GM18502 (cell line): ENCODE data around the gene MLH1.

ENCODE experiments used
- ATAC-seq: cut with Tn5 transposase; IDR thresholded peaks from one replicate; pipeline ENCODE4 v1.9.1; 2021; ENCODE audit warnings: mild to moderate bottlenecking; ENCODE audit not compliant: unreplicated experiment, poor library complexity

The MLH1 gene

DNA sequence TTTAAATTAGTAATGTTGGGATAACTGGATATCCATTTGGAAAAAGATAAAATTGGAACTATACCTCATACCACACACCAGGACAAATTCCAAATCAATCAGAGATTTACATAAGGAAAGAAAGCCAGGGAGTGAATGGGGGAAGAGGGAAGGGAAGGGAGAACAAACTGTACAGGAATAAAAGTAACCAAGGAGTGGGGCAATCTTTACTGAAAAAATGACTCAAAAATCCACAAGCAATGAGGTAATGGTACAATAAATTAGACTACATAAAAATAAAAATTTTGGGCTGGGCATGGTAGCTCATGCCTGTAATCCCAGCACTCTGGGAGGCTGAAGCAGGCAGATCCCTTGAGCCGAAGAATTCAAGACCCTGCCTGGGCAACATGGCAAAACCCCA, 82.6 kb downstream of the MLH1 start:
- no peak for ATAC-seq

DNA sequence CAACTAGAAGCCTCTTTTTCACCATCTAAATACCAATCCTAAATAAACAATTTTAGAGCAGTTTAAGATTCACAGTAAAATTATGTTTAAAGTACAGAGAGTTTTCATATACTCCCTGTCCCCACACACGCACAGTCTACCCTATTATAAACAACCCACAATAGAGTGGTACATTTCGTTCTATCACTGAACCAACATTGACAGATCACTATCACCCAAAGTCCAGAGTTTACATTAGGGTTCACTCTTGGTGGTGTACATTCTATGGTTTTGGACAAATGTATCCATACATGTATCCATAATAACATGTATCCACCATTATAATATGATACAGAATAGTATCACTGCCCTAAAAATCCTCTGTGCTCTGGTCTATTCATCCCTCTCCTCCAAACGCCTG, 89.0 kb downstream of the MLH1 start:
- ATAC-seq: no peak

DNA sequence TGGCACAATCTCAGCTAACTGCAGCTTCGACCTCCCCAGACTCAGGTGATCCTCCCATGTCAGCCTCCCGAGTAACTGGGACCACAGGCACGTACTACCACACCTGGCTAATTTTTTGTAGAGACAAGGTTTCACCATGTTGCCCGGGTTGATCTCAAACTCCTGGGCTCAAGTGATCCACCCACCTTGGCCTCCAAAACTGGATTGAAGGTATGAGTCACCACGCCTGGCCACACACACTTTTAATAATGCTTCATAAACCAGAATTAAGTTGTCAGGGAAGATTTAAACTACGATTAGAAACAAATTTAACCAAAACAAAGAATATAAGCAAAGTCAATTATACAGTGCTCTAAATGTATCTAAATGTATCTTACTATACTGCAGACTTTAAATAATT, 93.6 kb downstream of the MLH1 start:
- ATAC-seq: no peak

DNA sequence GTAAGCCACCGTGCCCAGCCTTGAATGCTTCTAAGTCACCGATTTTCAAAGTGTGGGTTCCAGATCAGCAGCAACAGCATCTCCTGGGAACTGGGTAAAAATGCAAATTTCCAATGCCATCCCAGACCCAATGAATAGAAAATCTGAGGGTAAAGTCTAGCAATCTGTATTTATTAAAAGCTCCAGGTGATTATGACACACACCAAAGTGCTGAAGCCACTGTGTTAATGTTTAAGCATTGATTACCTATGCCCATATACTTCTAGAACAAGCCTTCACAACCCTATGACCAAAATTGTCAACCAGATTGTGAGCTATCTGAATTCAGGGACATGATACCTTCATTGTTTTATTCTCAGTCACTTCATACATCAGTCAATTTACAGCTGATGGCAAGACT, 94.6 kb downstream of the MLH1 start:
- no peak for ATAC-seq

- ATAC-seq: no peak
Measured at GRCh38 chr3:37092484-37092883, 99.2 kb downstream of the MLH1 start.

DNA sequence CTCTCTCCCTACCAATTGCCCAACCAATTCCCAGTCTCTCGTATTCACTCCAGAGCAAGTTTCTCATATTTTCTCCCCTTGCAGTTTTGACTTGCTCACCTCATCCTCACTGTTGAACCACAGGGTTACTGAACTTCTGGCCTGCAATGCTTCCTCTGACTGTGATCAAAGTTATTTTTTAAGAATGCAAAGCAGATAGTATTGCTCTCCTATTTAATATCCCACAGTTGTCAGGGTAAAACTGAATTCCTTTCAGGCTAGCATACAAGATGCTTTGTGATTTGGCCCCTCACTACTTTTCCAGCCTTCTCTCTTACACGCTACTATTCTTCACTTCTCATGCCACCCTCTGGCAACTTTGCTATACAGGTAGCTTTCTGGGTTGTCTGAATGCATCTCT, 100.2 kb downstream of the MLH1 start:
- ATAC-seq: no peak

DNA sequence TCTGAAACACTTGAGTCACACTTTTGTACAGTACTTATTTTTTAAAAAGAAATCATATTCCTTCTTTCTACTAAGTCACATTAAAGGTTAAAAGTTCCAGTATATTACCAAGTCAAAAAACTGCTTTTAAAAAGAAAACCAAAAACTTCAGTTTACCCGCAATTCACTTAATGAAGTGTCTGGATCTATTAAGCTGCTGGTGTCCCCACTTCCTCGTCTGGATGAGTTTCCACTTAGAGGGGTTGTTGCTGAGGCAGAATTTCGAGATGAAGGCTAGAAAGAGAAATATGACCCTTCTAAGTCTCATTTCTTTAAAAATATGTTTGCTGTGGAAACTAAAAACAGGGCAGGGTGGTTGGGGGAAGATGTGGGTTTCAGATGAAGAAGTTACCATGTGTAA, 101.3 kb downstream of the MLH1 start:
- ATAC-seq: no peak

- no peak for ATAC-seq
Measured at GRCh38 chr3:37096288-37096687, 103.0 kb downstream of the MLH1 start.

- no peak for ATAC-seq
Measured at GRCh38 chr3:37096975-37097374, 103.7 kb downstream of the MLH1 start.

DNA sequence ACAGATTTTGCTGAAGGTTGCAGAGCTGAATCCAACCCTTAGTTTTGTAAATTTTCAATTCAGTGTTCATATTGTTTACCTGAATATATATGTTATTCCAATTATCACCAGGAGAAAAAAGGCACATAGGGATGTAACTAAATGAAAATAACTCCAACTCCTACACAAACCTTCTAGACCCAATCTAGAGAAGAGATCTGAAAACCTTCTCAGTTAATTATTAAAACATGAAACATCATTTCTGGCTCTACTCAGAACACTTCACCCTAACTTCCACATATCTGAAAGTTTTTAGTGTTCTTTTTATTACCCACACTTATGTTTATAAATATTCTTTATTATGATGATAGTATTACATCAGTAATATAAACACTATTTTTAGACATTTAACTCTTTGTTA, 104.5 kb downstream of the MLH1 start:
- no peak for ATAC-seq

- ATAC-seq: no peak
Measured at GRCh38 chr3:37098884-37099283, 105.6 kb downstream of the MLH1 start.

GRCh38 chr3:37099469-37099868, 106.2 kb downstream of the MLH1 start:
- no peak for ATAC-seq

DNA sequence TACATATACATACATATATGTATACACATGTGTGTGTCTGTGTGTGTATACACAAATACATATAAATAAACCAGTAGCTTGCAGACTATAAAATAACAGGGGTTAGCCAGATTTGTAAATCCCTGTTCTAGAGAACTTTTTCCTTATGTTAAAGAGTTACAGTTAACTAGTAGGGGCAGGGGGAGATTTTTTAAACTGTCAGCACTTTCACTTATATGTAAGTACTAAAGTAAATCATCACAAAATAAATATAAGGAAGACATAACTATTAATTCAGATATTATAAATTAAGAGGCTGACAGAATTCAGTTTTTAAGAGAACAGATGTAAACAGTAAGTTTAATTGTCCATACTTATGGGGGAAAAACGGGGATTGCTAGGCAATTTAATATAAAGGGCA, 107.1 kb downstream of the MLH1 start:
- no peak for ATAC-seq
